OCI-LY1 (cell line): ENCODE data around the gene KCNB1.

Experiments
- H2AFZ ChIP-seq: fragments of 200-600 bp; sonication (generic), shearing (Covaris generic); 2 replicates; pipeline ENCODE4 v1.6.0; 2014; ENCODE audit warnings: antibody characterized with exemption, mild to moderate bottlenecking, low read length
- H3F3A ChIP-seq: fragments of 200-600 bp; sonication (generic), shearing (Covaris generic); 2 replicates; pipeline ENCODE4 v1.6.0; 2014; ENCODE audit warnings: mild to moderate bottlenecking, antibody characterized with exemption, low read length, moderate library complexity; ENCODE audit not compliant: insufficient read depth
- H3K27ac ChIP-seq: fragments of 200-600 bp; sonication (generic); 2 replicates; pipeline ENCODE4 v1.5.1; 2014; ENCODE audit warnings: low read length, mixed run types, mild to moderate bottlenecking, low read depth; ENCODE audit not compliant: poor library complexity, severe bottlenecking
- H3K27me3 ChIP-seq: fragments of 200-600 bp; sonication (generic); 2 replicates; pipeline ENCODE4 v1.6.0; 2014; ENCODE audit warnings: antibody characterized with exemption, mild to moderate bottlenecking, low read length, moderate library complexity; ENCODE audit not compliant: insufficient read depth
- H3K36me3 ChIP-seq: fragments of 200-600 bp; sonication (generic); 2 replicates; pipeline ENCODE4 v1.6.1; 2014; ENCODE audit warnings: mild to moderate bottlenecking, antibody characterized with exemption, low read length, moderate library complexity, mixed read lengths; ENCODE audit not compliant: insufficient read depth
- H3K4me1 ChIP-seq: fragments of 200-600 bp; sonication (generic); 2 replicates; pipeline ENCODE4 v1.5.1; 2014; ENCODE audit warnings: mild to moderate bottlenecking, low read length, moderate library complexity; ENCODE audit not compliant: insufficient read depth, severe bottlenecking
- H3K4me2 ChIP-seq: fragments of 200-600 bp; sonication (generic), shearing (Covaris generic); 2 replicates; pipeline ENCODE4 v1.6.1; 2014; ENCODE audit warnings: low read length
- H3K4me3 ChIP-seq: fragments of 200-600 bp; sonication (generic); 2 replicates; pipeline ENCODE4 v1.5.1; 2014; ENCODE audit warnings: low read length, low read depth, mild to moderate bottlenecking, mixed read lengths; ENCODE audit not compliant: poor library complexity, severe bottlenecking
- H3K79me2 ChIP-seq: fragments of 200-600 bp; shearing (Covaris generic); 2 replicates; pipeline ENCODE4 v1.6.1; 2016; ENCODE audit warnings: mixed run types, low read length, mixed read lengths; ENCODE audit not compliant: insufficient read depth
- H3K9ac ChIP-seq: fragments of 200-600 bp; sonication (generic), shearing (Covaris generic); 2 replicates; pipeline ENCODE4 v1.6.1; 2014; ENCODE audit warnings: mild to moderate bottlenecking, low read length, mixed read lengths
- H3K9me2 ChIP-seq: fragments of 200-600 bp; sonication (generic), shearing (Covaris generic); 2 replicates; pipeline ENCODE4 v1.6.1; 2014; ENCODE audit warnings: low read depth, mild to moderate bottlenecking, low read length, mixed read lengths
- H3K9me3 ChIP-seq: fragments of 200-600 bp; shearing (Covaris generic); 2 replicates; pipeline ENCODE4 v1.6.1; 2014; ENCODE audit warnings: low read length, mixed read lengths
- H4K20me1 ChIP-seq: fragments of 200-600 bp; sonication (generic), shearing (Covaris generic); 2 replicates; pipeline ENCODE4 v1.6.0; 2016; ENCODE audit warnings: mild to moderate bottlenecking, low read length; ENCODE audit not compliant: insufficient read depth
- CTCF ChIP-seq: fragments of 200-600 bp; sonication (generic), shearing (Covaris generic); IDR thresholded peaks from 2 replicates; pipeline ENCODE4 v1.5.1; 2017; ENCODE audit warnings: mild to moderate bottlenecking, antibody characterized with exemption, low read length, moderate library complexity, mixed read lengths
- EZH2 ChIP-seq: fragments of 200-600 bp; sonication (generic), shearing (Covaris generic); IDR thresholded peaks from 2 replicates; pipeline ENCODE4 v1.8.0; 2017; ENCODE audit warnings: borderline replicate concordance, mixed run types, mild to moderate bottlenecking, antibody characterized with exemption, low read length, moderate library complexity, mixed read lengths

KCNB1 gene

DNA sequence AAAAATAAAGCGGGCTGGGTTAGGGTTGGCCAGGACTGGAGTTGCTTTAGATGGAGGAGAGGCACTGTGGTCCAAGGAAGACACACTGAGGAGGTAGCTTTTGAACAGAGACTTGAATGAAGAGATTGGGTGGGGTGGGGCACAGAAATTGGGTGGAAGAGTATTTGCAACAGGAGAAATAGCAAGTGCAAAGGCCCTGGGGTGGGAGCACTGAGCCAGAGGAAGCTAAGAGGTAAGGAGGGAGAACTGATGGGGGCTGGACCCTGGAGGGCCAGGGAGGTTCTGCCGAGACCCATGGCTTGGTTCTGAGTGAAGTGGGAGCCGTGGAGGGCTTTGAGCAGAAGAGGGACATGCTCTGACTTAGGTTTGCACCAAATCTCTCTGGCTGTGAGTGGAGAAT lies 45.4 kb downstream of the KCNB1 start:
- no peak for TF ChIP-seq CTCF
- Histone ChIP-seq H2AFZ (no peak overlapping the region), H3K4me3 (no peak overlapping the region), H3K79me2 (no peaks in the 10 kb centered on the region), H3K9me2 (no peaks in the 10 kb centered on the region), H3K4me1 (no peaks in the 10 kb centered on the region), H4K20me1 (no peaks in the 10 kb centered on the region), H3F3A (no peaks in the 10 kb centered on the region), H3K9ac (no peak overlapping the region), H3K27me3 (0 out of 2 replicates have a peak, but pooled peaks cover 4% of the 10 kb centered on the region), H3K27ac (no peak overlapping the region), H3K4me2 (no peak overlapping the region), H3K36me3 (no peaks in the 10 kb centered on the region), H3K9me3 (no peaks in the 10 kb centered on the region)

GRCh38 chr20:49435639-49436038 lies 46.8 kb downstream of the KCNB1 start:
- Histone ChIP-seq H3K36me3 (no peaks in the 10 kb centered on the region), H3K27ac (no peak overlapping the region), H3K9me3 (no peaks in the 10 kb centered on the region), H3K27me3 (0 out of 2 replicates have a peak, but pooled peaks cover 4% of the 10 kb centered on the region), H3K4me1 (no peaks in the 10 kb centered on the region), H3K4me3 (no peak overlapping the region), H4K20me1 (no peaks in the 10 kb centered on the region), H3K4me2 (no peak overlapping the region), H3K9ac (no peak overlapping the region), H3K9me2 (no peaks in the 10 kb centered on the region), H2AFZ (no peak overlapping the region), H3K79me2 (no peaks in the 10 kb centered on the region), H3F3A (no peaks in the 10 kb centered on the region)
- no peak for TF ChIP-seq EZH2
- no peak for TF ChIP-seq CTCF

- Histone ChIP-seq H3K9me3 (no peaks in the 10 kb centered on the region), H3K9ac (no peak overlapping the region), H3K4me2 (no peak overlapping the region), H4K20me1 (no peaks in the 10 kb centered on the region), H3K27ac (no peak overlapping the region), H2AFZ (no peak overlapping the region), H3K27me3 (0 out of 2 replicates have a peak, but pooled peaks cover 4% of the 10 kb centered on the region), H3K9me2 (no peaks in the 10 kb centered on the region), H3K79me2 (no peaks in the 10 kb centered on the region), H3F3A (no peaks in the 10 kb centered on the region), H3K4me1 (no peaks in the 10 kb centered on the region), H3K4me3 (no peak overlapping the region), H3K36me3 (no peaks in the 10 kb centered on the region)
- no peak for TF ChIP-seq EZH2
- no peak for TF ChIP-seq CTCF
Observed at GRCh38 chr20:49433333-49433732, 49.1 kb downstream of the KCNB1 start.
